H1 (cell line): ENCODE data around the gene RIMKLA. TPM values are rescaled to one million over a fixed set of nuclear protein-coding genes. Genes with fewer than 3 reads are reported as not detected.

Source experiments
- CTCF ChIA-PET: fragments of 300-600 bp; sonication (Branson Sonifier 250); formaldehyde crosslinking; loops from one replicate; lab custom pipeline; 2021; ENCODE audit not compliant: partially characterized antibody; lab: Charles Lee
- POLR2A ChIA-PET: fragments of 300-600 bp; sonication (Branson Sonifier 250); formaldehyde crosslinking; loops from one replicate; lab custom pipeline; 2021; ENCODE audit warnings: inconsistent platforms; ENCODE audit not compliant: partially characterized antibody; lab: Charles Lee
- DNase-seq, 2 experiments: peaks; one replicate each; pipeline versions ENCODE4 v3.0.0 to v3.0.0-alpha.2; 2010 to 2022; ENCODE audit warnings: low spot score in 2 of 2, low read depth in 1 of 2, mixed read lengths in 1 of 2
- FAIRE-seq: peaks from 2 replicates; lab custom pipeline; 2011; peaks lifted over from hg19 to GRCh38; lab: Jason Lieb, UNC
- H2AFZ ChIP-seq: 2 replicates; pipeline ENCODE4 v1.8.1; 2012; ENCODE audit warnings: low read length, inconsistent platforms
- H2AK5ac ChIP-seq: 2 replicates; pipeline ENCODE4 v1.6.1; 2013; ENCODE audit warnings: low read depth, low read length
- H2BK120ac ChIP-seq: replicated peaks from 2 replicates; pipeline ENCODE3; 2013; ENCODE audit warnings: low read depth, low read length, inconsistent platforms
- H2BK12ac ChIP-seq: 2 replicates; pipeline ENCODE4 v1.6.1; 2013; ENCODE audit warnings: low read depth, low read length
- H2BK15ac ChIP-seq: 2 replicates; pipeline ENCODE4 v1.6.1; 2013; ENCODE audit warnings: low read length
- H2BK20ac ChIP-seq: 2 replicates; pipeline ENCODE4 v1.6.1; 2013; ENCODE audit warnings: low read length
- H2BK5ac ChIP-seq: 2 replicates; pipeline ENCODE4 v1.6.1; 2013; ENCODE audit warnings: low read depth, low read length
- H3K14ac ChIP-seq: 2 replicates; pipeline ENCODE4 v1.6.1; 2013; ENCODE audit warnings: inconsistent platforms; ENCODE audit not compliant: insufficient read length
- H3K18ac ChIP-seq: 2 replicates; pipeline ENCODE4 v1.6.1; 2013; ENCODE audit warnings: low read length; ENCODE audit errors: extremely low read depth
- H3K23ac ChIP-seq: 2 replicates; pipeline ENCODE4 v1.6.1; 2013; ENCODE audit warnings: inconsistent platforms; ENCODE audit not compliant: insufficient read length
- H3K23me2 ChIP-seq: 2 replicates; pipeline ENCODE4 v1.6.1; 2013; ENCODE audit warnings: low read depth, low read length
- H3K27ac ChIP-seq: 2 replicates; pipeline ENCODE4 v1.6.1; 2011; ENCODE audit warnings: low read depth, low read length, inconsistent platforms
- H3K27me3 ChIP-seq, 4 experiments: replicated peaks in 1 of 4; 1 replicate in 1 of 4; 2 replicates in 3 of 4; pipeline versions ENCODE4 v1.6.1 to v1.8.1; 2011 to 2013; ENCODE audit warnings: low read length in 3 of 4, mild to moderate bottlenecking in 3 of 4, inconsistent platforms in 2 of 4, mixed read lengths in 2 of 4, moderate library complexity in 1 of 4; ENCODE audit not compliant: control insufficient read depth in 3 of 4, insufficient read depth in 3 of 4; ENCODE audit errors: extremely low read depth in 1 of 4
- H3K36me3 ChIP-seq, 4 experiments: 2 replicates each; pipeline versions ENCODE4 v1.6.1 to v1.8.1; 2011 to 2013; ENCODE audit warnings: mild to moderate bottlenecking in 4 of 4, low read length in 3 of 4, moderate library complexity in 2 of 4, control low read depth in 1 of 4, inconsistent platforms in 1 of 4; ENCODE audit not compliant: insufficient read depth in 4 of 4, control insufficient read depth in 2 of 4
- H3K4ac ChIP-seq: replicated peaks from 2 replicates; pipeline ENCODE3; 2013; ENCODE audit warnings: low read length, low read depth, mixed read lengths, inconsistent platforms; ENCODE audit not compliant: insufficient read length
- H3K4me1 ChIP-seq, 4 experiments: replicated peaks in 1 of 4; 1 replicate in 1 of 4; 2 replicates in 3 of 4; pipeline versions ENCODE4 v1.6.1 to v1.8.1; 2011 to 2013; ENCODE audit warnings: low read length in 3 of 4, inconsistent platforms in 2 of 4, mixed read lengths in 1 of 4; ENCODE audit not compliant: insufficient read depth in 4 of 4, control insufficient read depth in 3 of 4
- H3K4me2 ChIP-seq, 2 experiments: 2 replicates each; pipeline versions ENCODE4 v1.6.1 to v1.8.1; 2011 to 2013; ENCODE audit warnings: low read depth in 2 of 2, low read length in 2 of 2, control low read depth in 1 of 2, inconsistent platforms in 1 of 2, mild to moderate bottlenecking in 1 of 2; ENCODE audit not compliant: insufficient read depth in 1 of 2
- H3K4me3 ChIP-seq, 4 experiments: fragments of 200-600, 300-600 bp in 1 of 4; sonication (generic), shearing (Covaris generic), sonication (Bioruptor Twin) in 1 of 4; 2 replicates each; pipeline versions ENCODE4 v1.5.1 to v1.8.1; 2011 to 2016; ENCODE audit warnings: low read length in 4 of 4, low read depth in 3 of 4, control low read depth in 2 of 4, inconsistent platforms in 2 of 4, mild to moderate bottlenecking in 2 of 4, mixed read lengths in 1 of 4, moderate library complexity in 1 of 4; ENCODE audit not compliant: insufficient read depth in 2 of 4; ENCODE audit errors: extremely low read depth in 1 of 4
- H3K56ac ChIP-seq: replicated peaks from 2 replicates; pipeline ENCODE3; 2013; ENCODE audit warnings: low read depth, mild to moderate bottlenecking, mixed read lengths, low read length, inconsistent platforms; ENCODE audit not compliant: insufficient read length
- H3K79me1 ChIP-seq: 2 replicates; pipeline ENCODE4 v1.6.1; 2013; ENCODE audit warnings: low read depth, low read length, control low read depth
- H3K79me2 ChIP-seq, 2 experiments: 2 replicates each; pipeline versions ENCODE4 v1.6.1 to v1.8.1; 2012 to 2013; ENCODE audit warnings: low read length in 2 of 2, mild to moderate bottlenecking in 2 of 2, inconsistent platforms in 1 of 2; ENCODE audit not compliant: insufficient read depth in 2 of 2, control insufficient read depth in 1 of 2
- H3K9ac ChIP-seq, 4 experiments: replicated peaks in 1 of 4; 1 replicate in 1 of 4; 2 replicates in 3 of 4; pipeline versions ENCODE4 v1.6.1 to v1.8.1; 2011 to 2013; ENCODE audit warnings: low read depth in 3 of 4, low read length in 3 of 4, control low read depth in 2 of 4, mild to moderate bottlenecking in 2 of 4, moderate library complexity in 2 of 4, inconsistent platforms in 1 of 4; ENCODE audit errors: extremely low read depth in 1 of 4
- H3K9me3 ChIP-seq, 2 experiments: 2 replicates each; pipeline versions ENCODE4 v1.6.1 to v1.8.1; 2012 to 2013; ENCODE audit warnings: mild to moderate bottlenecking in 2 of 2, moderate library complexity in 2 of 2, control low read depth in 1 of 2, inconsistent platforms in 1 of 2, low read depth in 1 of 2, low read length in 1 of 2, mixed read lengths in 1 of 2; ENCODE audit not compliant: insufficient read depth in 2 of 2
- H4K20me1 ChIP-seq, 2 experiments: replicated peaks in 1 of 2; 2 replicates each; pipeline versions ENCODE3 to v1.8.1; 2011 to 2013; ENCODE audit warnings: inconsistent platforms in 2 of 2, low read length in 2 of 2, mild to moderate bottlenecking in 1 of 2; ENCODE audit not compliant: insufficient read depth in 2 of 2, control insufficient read depth in 1 of 2
- H4K5ac ChIP-seq: 2 replicates; pipeline ENCODE4 v1.6.1; 2013; ENCODE audit warnings: low read length, low read depth, mixed read lengths, inconsistent platforms; ENCODE audit not compliant: insufficient read length
- H4K8ac ChIP-seq: 2 replicates; pipeline ENCODE4 v1.8.0; 2013; ENCODE audit warnings: mild to moderate bottlenecking, moderate library complexity, low read length, inconsistent platforms; ENCODE audit not compliant: insufficient read depth; ENCODE audit errors: extremely low read depth
- H4K91ac ChIP-seq: replicated peaks from 2 replicates; pipeline ENCODE3; 2013; ENCODE audit warnings: low read length, mixed read lengths, inconsistent platforms; ENCODE audit not compliant: insufficient read length
- CREB1 ChIP-seq: IDR thresholded peaks from 2 replicates; pipeline ENCODE4 v1.6.1; 2012; ENCODE audit warnings: inconsistent platforms
- RNF2 ChIP-seq: fragments of 200-900, 300-1000 bp; sonication (generic); IDR thresholded peaks from 2 replicates; pipeline ENCODE4 v1.7.1; 2016; ENCODE audit warnings: borderline replicate concordance, low read depth, mild to moderate bottlenecking, antibody characterized with exemption, low read length; ENCODE audit not compliant: poor library complexity, severe bottlenecking; ENCODE audit errors: missing control alignments
- SIN3A ChIP-seq, 2 experiments: IDR thresholded peaks in 1 of 2; conservative IDR thresholded peaks in 1 of 2; 2 replicates each; pipeline ENCODE4 v1.6.1; 2011 to 2012; ENCODE audit warnings: low read length in 2 of 2, improper control_type of control experiment in 1 of 2, low read depth in 1 of 2, mild to moderate bottlenecking in 1 of 2
- TCF12 ChIP-seq: IDR thresholded peaks from 2 replicates; pipeline ENCODE4 v1.6.1; 2011; ENCODE audit warnings: low read depth, mild to moderate bottlenecking, low read length
- WGBS, 2 experiments: shearing (Covaris generic) in 1 of 2; methylation state at CpG; one replicate each; pipeline versions ENCODE4 v1.1.6 to v1.1.7; 2013 to 2015; ENCODE audit warnings: low lambda C conversion rate in 2 of 2, mixed read lengths in 2 of 2, inconsistent platforms in 1 of 2, low coverage in 1 of 2, missing lambda C conversion rate in 1 of 2; ENCODE audit not compliant: insufficient replicate concordance in 2 of 2, insufficient coverage in 1 of 2, insufficient read length in 1 of 2; ENCODE audit errors: extremely low coverage in 1 of 2, missing lambda C conversion rate in 1 of 2; 5-methylcytosine and 5-hydroxymethylcytosine counted together
- polyA plus RNA-seq, 7 experiments: library from polyadenylated mRNA; depleted of rRNA in 3 of 7; stranded (reverse) in 5 of 7; unstranded in 2 of 7; fragments of >200 nt in 5 of 7; fragments of 200-250 nt in 2 of 7; gene quantifications; 1 replicate in 5 of 7; 2 replicates in 1 of 7; 4 replicates in 1 of 7; pipeline versions ENCODE4 v1.2.1 to v1.2.3, GENCODE V29; 2011 to 2013; ENCODE audit warnings: missing spikeins in 2 of 7, mixed read lengths in 2 of 7
- total RNA-seq: library from RNA; stranded (reverse); fragmentation: NEBNext Ultra II Directional; extraction: Animal tissue kit (Norgen Biotek cat#: 25700); gene quantifications from 2 replicates; pipeline ENCODE4 v1.2.1, GENCODE V29; 2021

Gene RIMKLA
- total and polyA plus RNA-seq, 2 of the 8 experiments (the other 6 are each of a cell fraction or from before 2014, with no cell fraction given), result 3.2 to 5.8 TPM

DNA sequence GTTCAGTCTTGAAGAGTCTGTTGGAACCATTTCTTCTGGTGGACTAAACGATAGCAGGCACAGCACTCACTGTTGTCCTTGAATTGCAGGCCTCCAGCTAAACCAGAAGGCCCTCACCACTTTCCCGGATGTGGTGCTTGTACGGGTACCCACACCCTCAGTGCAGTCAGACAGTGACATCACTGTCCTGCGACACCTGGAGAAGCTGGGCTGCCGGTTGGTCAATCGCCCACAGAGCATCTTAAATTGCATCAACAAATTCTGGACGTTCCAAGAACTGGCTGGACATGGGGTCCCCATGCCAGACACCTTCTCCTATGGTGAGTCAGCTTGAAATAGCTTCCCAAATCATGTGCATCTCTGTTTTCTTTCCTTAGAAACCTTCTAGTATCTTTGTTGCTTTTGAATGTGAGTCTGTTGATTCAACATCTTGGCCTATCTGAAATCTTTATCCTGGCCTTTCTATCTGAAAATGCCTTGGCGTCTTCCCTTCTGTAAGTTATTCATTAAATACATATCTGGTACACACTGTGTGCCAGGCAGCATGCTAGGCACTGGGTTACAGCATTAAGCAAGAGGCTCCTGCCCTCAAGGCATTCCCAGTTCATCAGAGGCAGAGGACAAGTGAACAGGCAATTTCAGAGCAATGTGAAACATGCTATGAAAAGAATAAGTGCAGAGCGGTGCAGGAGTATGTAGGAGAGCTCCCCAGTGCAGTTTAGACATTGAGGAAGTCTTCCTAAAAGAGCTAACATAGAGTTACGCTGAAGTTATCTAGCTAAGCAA lies 18.9 kb downstream of the RIMKLA start:
- no peak overlapping the region for H2BK120ac ChIP-seq
- H3K79me1 ChIP-seq, result no peaks in the 10 kb centered on the region
- H3K18ac ChIP-seq, result no peak overlapping the region
- H3K9me3 ChIP-seq, result no peaks in the 10 kb centered on the region
- H3K4ac ChIP-seq, result no peak overlapping the region
- no peak overlapping the region for H2BK5ac ChIP-seq
- H3K14ac ChIP-seq, result no peak overlapping the region
- ChIA-PET CTCF (interaction anchor here (0.6 kb wide), 1 partner anchor 241 kb away, joined by 3 read pairs; no protein-coding TSS in a partner anchor), POLR2A (interaction anchor here (0.8 to 1.5 kb wide), 2 partner anchors 18 to 283 kb away, joined by 3 read pairs; partner anchors contain the start of gene YBX1)
- no peak overlapping the region for H4K8ac ChIP-seq
- WGBS, 2 experiments, result 84% methylated on average over 10 of the region's 10 CpGs; no CpG with 5 or more reads in 1 of the 2 experiments
- no peak overlapping the region for H2AFZ ChIP-seq
- H4K91ac ChIP-seq, result no peak overlapping the region
- no peak overlapping the region for H4K5ac ChIP-seq
- no peaks in the 10 kb centered on the region for H3K36me3 ChIP-seq
- H2BK20ac ChIP-seq, result no peak overlapping the region
- DNase-seq (no peak), FAIRE-seq (no peak)
- H3K4me1 ChIP-seq, result no peaks in the 10 kb centered on the region
- H3K56ac ChIP-seq, result no peak overlapping the region
- TF ChIP-seq SIN3A (conservative IDR thresholded peaks at IDR 0.05 in 1 of 2, IDR thresholded peaks at IDR 0.05 in 1 of 2; ENCODE audit: low read depth in 1 of 2, low read length in 2 of 2) (no peak), CREB1 (no peak), RNF2 (no peak), TCF12 (no peak)
- H3K23ac ChIP-seq, result no peak overlapping the region
- no peak overlapping the region for H2BK12ac ChIP-seq
- no peak overlapping the region for H3K27ac ChIP-seq
- H2AK5ac ChIP-seq, result no peak overlapping the region
- H3K27me3 ChIP-seq, result no peaks in the 10 kb centered on the region
- no peak overlapping the region for H3K9ac ChIP-seq
- no peak overlapping the region for H2BK15ac ChIP-seq
- H3K4me2 ChIP-seq, result no peak overlapping the region
- no peaks in the 10 kb centered on the region for H3K79me2 ChIP-seq
- no peaks in the 10 kb centered on the region for H3K23me2 ChIP-seq
- no peak overlapping the region for H3K4me3 ChIP-seq
- no peaks in the 10 kb centered on the region for H4K20me1 ChIP-seq
